ENCODE measurements around the gene RNH1.
A peak's percentile ranks its signal among the peaks of the same experiment; 100 is the strongest.

DNA sequence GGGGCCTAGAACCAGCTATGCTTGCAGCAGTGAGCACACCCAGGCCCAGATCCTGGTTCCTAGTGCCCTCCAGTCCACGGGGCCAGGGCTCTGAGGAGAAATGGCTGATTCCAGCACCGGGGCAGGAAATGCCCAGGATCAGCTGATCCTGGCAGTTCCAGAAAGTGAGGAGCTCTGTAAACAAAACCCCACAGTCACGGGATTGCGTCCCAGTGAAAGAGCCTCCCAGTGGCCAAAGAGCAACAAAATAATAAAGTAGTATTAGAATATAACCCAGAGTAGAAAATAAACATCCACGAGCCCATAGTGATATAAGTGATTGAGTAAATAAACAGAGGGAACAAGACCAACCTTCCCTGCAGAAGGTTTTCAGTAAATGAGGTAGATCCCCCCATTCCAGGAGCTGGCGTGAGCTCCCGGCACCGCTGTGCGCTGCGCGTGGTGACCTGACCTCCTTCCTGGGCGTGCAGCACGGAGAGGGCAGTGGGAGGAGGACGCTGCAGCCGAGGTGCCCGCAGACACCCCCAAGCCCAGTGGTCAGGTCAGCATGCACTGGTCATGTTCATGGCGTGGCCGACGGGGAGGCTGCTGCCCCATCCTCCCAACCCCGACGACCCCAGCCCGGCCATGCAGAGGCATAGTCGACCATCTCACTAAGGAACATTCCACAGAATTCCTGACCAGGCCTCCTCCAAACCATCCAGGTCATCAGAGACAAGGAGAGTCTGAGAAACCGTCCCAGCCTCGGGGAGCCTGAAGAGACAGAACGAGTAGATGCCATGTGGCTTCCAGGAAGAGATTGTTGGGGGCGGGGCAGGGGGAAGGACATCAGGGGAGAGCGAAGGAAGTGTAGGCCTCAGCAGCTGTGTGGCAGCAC, 37.1 kb downstream of the RNH1 start:
- no peak for TF ChIP-seq POLR2A (IDR thresholded peaks at IDR 0.05)
- TF ChIP-seq, protein P1, sequence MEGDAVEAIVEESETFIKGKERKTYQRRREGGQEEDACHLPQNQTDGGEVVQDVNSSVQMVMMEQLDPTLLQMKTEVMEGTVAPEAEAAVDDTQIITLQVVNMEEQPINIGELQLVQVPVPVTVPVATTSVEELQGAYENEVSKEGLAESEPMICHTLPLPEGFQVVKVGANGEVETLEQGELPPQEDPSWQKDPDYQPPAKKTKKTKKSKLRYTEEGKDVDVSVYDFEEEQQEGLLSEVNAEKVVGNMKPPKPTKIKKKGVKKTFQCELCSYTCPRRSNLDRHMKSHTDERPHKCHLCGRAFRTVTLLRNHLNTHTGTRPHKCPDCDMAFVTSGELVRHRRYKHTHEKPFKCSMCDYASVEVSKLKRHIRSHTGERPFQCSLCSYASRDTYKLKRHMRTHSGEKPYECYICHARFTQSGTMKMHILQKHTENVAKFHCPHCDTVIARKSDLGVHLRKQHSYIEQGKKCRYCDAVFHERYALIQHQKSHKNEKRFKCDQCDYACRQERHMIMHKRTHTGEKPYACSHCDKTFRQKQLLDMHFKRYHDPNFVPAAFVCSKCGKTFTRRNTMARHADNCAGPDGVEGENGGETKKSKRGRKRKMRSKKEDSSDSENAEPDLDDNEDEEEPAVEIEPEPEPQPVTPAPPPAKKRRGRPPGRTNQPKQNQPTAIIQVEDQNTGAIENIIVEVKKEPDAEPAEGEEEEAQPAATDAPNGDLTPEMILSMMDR (IDR thresholded peaks at IDR 0.05): peak in 4 of 5 experiments; percentile 20 to 43 (median 31)
- peak in 2 of 3 donors; percentile 46 to 62 for TF ChIP-seq POLR2AphosphoS5 (IDR thresholded peaks at IDR 0.05)
- TF ChIP-seq EP300 (IDR thresholded peaks at IDR 0.05; ENCODE audit: low read depth): no peak
